ENCODE measurements around the gene BTBD8. TPM values are rescaled to one million over a fixed set of nuclear protein-coding genes. Genes with fewer than 3 reads are reported as not detected.

Gene BTBD8
- total RNA-seq, 4 donors from 2014 or later = 1.3 to 5.0 (median 2.8) TPM

GRCh38 chr1:92219028-92219427, 138.9 kb downstream of the BTBD8 start:
- DNase-seq (ENCODE audit: low spot score in 2 of 2) = no peak

GRCh38 chr1:92228401-92228800, 148.3 kb downstream of the BTBD8 start:
- 72 to 77% methylated on average over 3 of the region's 3 CpGs for WGBS, 2 donors
- intact Hi-C loops (cut with DNase I; ENCODE audit: low total_unique reads) = no loop called here
- TF ChIP-seq CTCF (IDR thresholded peaks at IDR 0.05) = no peak
- TF ChIP-seq POLR2A (IDR thresholded peaks at IDR 0.05) = no peak
- DNase-seq (ENCODE audit: low spot score in 2 of 2) = no peak
- no peak overlapping the region for H3K4me3 ChIP-seq (ENCODE audit: low read depth, poor library complexity, severe bottlenecking)

More at GRCh38 chr1:92219028-92219427, 138.9 kb downstream of the BTBD8 start:
- H3K4me3 ChIP-seq (ENCODE audit: low read depth, poor library complexity, severe bottlenecking) = no peak overlapping the region
- no peak for TF ChIP-seq POLR2A (IDR thresholded peaks at IDR 0.05)
- TF ChIP-seq CTCF (IDR thresholded peaks at IDR 0.05) = no peak
- intact Hi-C loops (cut with DNase I; ENCODE audit: low total_unique reads) = no loop called here

- no peak overlapping the region for H3K4me3 ChIP-seq (ENCODE audit: low read depth, poor library complexity, severe bottlenecking)
- intact Hi-C loops (cut with DNase I; ENCODE audit: low total_unique reads) = no loop called here
- TF ChIP-seq CTCF (IDR thresholded peaks at IDR 0.05) = no peak
- TF ChIP-seq POLR2A (IDR thresholded peaks at IDR 0.05) = no peak
- no peak for DNase-seq (ENCODE audit: low spot score in 2 of 2)
- WGBS, 2 donors = 63 to 74% methylated on average over 1 of the region's 1 CpG
Observed at GRCh38 chr1:92230736-92231135, 150.6 kb downstream of the BTBD8 start.

Other genes starting within 250 kb of the BTBD8 start
- gene TGFBR3, start 194.2 kb upstream of the BTBD8 start, total RNA-seq = 100 to 1,000 TPM in 3 of 4 donors, 10 to 100 TPM in 1; 79.4 to 134 (median 116) TPM
- not detected for gene BRDT, start 130.9 kb upstream of the BTBD8 start, total RNA-seq
- 1 to 10 TPM in 3 of 4 donors, under 1 TPM in 1; 0.17 to 3.4 (median 1.5) TPM for gene EPHX4, start 50.4 kb upstream of the BTBD8 start, total RNA-seq
- gene SETSIP, start 4.9 kb upstream of the BTBD8 start, total RNA-seq = not detected
- gene C1orf146, start 137.6 kb downstream of the BTBD8 start, total RNA-seq = not detected
- 1 to 10 TPM; 4.6 to 9.3 (median 5.1) TPM for gene GLMN, start 218.6 kb downstream of the BTBD8 start, total RNA-seq
- 10 to 100 TPM in 1 of 4 donors, 1 to 10 TPM in 3; 9.0 to 14.5 (median 9.3) TPM for gene RPAP2, start 218.7 kb downstream of the BTBD8 start, total RNA-seq